ENCODE measurements around the gene PLIN4. TPM values are rescaled to one million over a fixed set of nuclear protein-coding genes. Genes with fewer than 3 reads are reported as not detected.

Gene PLIN4
- total and polyA plus RNA-seq, 2 donors (not counting 3 experiments of a cell fraction or from before 2014, with no cell fraction given) = 0.01 TPM; not detected in 1

DNA sequence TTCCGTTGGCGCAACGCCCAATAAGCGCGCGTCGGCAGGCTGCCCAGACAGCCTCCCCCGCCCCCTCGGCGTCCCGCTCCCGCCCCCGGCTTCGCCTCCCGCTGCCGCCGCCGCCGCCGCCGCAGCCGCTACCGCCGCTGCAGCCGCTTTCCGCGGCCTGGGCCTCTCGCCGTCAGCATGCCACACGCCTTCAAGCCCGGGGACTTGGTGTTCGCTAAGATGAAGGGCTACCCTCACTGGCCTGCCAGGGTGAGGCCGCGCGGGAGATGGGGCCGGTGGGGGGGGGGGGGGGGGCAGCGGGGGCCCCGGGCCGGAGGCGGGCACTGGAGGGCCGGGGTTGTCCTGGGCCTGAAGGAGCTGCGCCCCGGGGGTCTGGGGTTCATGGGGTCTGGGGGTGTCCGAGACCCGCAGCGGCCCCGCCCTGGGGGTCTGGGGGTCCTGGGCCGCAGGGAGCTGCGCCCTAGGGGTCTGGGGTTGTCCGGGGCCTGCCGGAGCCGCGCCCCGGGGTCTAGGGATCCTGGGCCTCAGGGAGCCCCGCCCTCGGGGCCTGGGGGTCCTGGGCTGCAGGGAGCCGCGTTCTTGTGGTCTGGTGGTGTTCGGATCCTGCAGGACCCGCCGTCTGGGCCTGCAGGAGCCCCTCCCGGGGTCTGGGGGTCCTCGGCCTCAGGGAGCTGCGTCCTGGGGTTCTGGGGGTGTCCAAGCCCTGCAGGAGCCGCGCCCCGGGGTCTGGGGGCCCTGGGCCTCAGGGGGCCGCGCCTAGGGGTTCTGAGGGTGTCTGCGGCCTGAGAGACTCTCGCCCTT lies 45.9 kb downstream of the PLIN4 start, which contains the start of gene HDGFL2:
Gene HDGFL2, plus strand, starts transcription at position 124 of the 801 bp plus-strand sequence. Its CDS starts 54 bp downstream, at position 178.
- CTCF ChIA-PET = interaction anchor here (0.5 to 2.6 kb wide), 7 partner anchors 10 to 102 kb away, joined by 3 to 13 read pairs (median 4); partner anchors contain the start of gene CHAF1A
- intact Hi-C loops (cut with micrococcal nuclease) (loop anchor here (5.0 kb wide), 1 partner anchor 165 kb away; the partner anchor contains the start of gene TNFAIP8L1), dilution Hi-C loops (cut with MboI; ENCODE audit: extremely low pct_ligation_motif_present, low sequenced_read_pairs) (no loop called here)
- Histone ChIP-seq H3K9me1 (replicated peaks; ENCODE audit: control insufficient read depth, extremely low read depth, insufficient read depth, low read length) (no peaks in the 10 kb centered on the region), H2AFZ (ENCODE audit: low read depth, low read length) (peak within 1 kb of the TSS; percentile 35), H3K27ac (ENCODE audit: insufficient read depth, low read depth, low read length) (peak within 1 kb of the TSS; percentile 68), H3K9ac (replicated peaks; ENCODE audit: extremely low read depth, insufficient read depth, low read length) (peak within 1 kb of the TSS; percentile 68), H3K36me3 (ENCODE audit: control insufficient read depth in 2 of 2, extremely low read depth in 1 of 2, insufficient read depth in 2 of 2, low read length in 2 of 2) (peaks cover 9 to 13% of the 10 kb centered on the region in 2 experiments), H3K9me3 (replicated peaks; ENCODE audit: control insufficient read depth, insufficient read depth, low read length) (no peaks in the 10 kb centered on the region), H3K4me3 (replicated peaks in 1 of 3; ENCODE audit: insufficient read depth in 1 of 3, low read depth in 1 of 3, low read length in 3 of 3) (peak within 1 kb of the TSS; percentile 65 to 94 (median 93)), H3K79me2 (ENCODE audit: control insufficient read depth, insufficient read depth, low read length) (peaks cover 27% of the 10 kb centered on the region), H3K27me3 (ENCODE audit: control insufficient read depth in 2 of 2, insufficient read depth in 2 of 2, low read length in 2 of 2) (no peaks in the 10 kb centered on the region), H3K4me2 (ENCODE audit: insufficient read depth, low read length) (peak within 1 kb of the TSS; percentile 74), H4K20me1 (replicated peaks; ENCODE audit: control insufficient read depth, extremely low read depth, insufficient read depth, low read length) (no peaks in the 10 kb centered on the region), H3K4me1 (ENCODE audit: control insufficient read depth, extremely low read depth, insufficient read depth, low read length) (peaks cover 12% of the 10 kb centered on the region)
- FAIRE-seq (no peak), DNase-seq (ENCODE audit: low read depth, low spot score) (no peak)
- TF ChIP-seq EZH2 (IDR thresholded peaks at IDR 0.05; ENCODE audit: borderline replicate concordance, low read depth, low read length, severe bottlenecking) = no peak
- TF ChIP-seq, protein P1, sequence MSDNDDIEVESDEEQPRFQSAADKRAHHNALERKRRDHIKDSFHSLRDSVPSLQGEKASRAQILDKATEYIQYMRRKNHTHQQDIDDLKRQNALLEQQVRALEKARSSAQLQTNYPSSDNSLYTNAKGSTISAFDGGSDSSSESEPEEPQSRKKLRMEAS (IDR thresholded peaks at IDR 0.05; ENCODE audit: insufficient read depth, insufficient read length) = no peak
- TF ChIP-seq POLR2A (IDR thresholded peaks at IDR 0.05; ENCODE audit: low read depth, low read length) = no peak
- no peak for TF ChIP-seq MYC (IDR thresholded peaks at IDR 0.05; ENCODE audit: low read depth, low read length)
- no peak for TF ChIP-seq FOS (IDR thresholded peaks at IDR 0.05; ENCODE audit: borderline replicate concordance, insufficient read depth, low read length)
- no peak for TF ChIP-seq POLR2AphosphoS5 (IDR thresholded peaks at IDR 0.05; ENCODE audit: insufficient read depth, low read depth, low read length)
- TF ChIP-seq JUN (IDR thresholded peaks at IDR 0.05; ENCODE audit: borderline replicate concordance, insufficient read depth, insufficient read length, low read depth) = no peak
- TF ChIP-seq, protein P2, sequence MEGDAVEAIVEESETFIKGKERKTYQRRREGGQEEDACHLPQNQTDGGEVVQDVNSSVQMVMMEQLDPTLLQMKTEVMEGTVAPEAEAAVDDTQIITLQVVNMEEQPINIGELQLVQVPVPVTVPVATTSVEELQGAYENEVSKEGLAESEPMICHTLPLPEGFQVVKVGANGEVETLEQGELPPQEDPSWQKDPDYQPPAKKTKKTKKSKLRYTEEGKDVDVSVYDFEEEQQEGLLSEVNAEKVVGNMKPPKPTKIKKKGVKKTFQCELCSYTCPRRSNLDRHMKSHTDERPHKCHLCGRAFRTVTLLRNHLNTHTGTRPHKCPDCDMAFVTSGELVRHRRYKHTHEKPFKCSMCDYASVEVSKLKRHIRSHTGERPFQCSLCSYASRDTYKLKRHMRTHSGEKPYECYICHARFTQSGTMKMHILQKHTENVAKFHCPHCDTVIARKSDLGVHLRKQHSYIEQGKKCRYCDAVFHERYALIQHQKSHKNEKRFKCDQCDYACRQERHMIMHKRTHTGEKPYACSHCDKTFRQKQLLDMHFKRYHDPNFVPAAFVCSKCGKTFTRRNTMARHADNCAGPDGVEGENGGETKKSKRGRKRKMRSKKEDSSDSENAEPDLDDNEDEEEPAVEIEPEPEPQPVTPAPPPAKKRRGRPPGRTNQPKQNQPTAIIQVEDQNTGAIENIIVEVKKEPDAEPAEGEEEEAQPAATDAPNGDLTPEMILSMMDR (IDR thresholded peaks at IDR 0.05; ENCODE audit: extremely low read depth in 1 of 2, insufficient read depth in 1 of 2, low read depth in 1 of 2, low read length in 2 of 2) = no peak
- TF ChIP-seq GATA2 (IDR thresholded peaks at IDR 0.05; ENCODE audit: insufficient read depth, insufficient read length, low read depth, low read length) = no peak
- no TSS peak for BruUV-seq (replicated peaks)
- POLR2A ChIA-PET = interaction anchor here (1.6 kb wide), 1 partner anchor 16 kb away, joined by 11 read pairs; no protein-coding TSS in a partner anchor
